Tibial nerve (tissue), 4 donors: Measurements from ENCODE around the gene PRKCH. TPM values are rescaled to one million over a fixed set of nuclear protein-coding genes. Genes with fewer than 3 reads are reported as not detected.
A peak's percentile ranks its signal among the peaks of the same experiment; 100 is the strongest.
"Not testable (repeated sequence)": the region's sequence is repeated elsewhere in the genome, so short reads cannot be mapped to it uniquely, and the experiment has no call there.

Experiments used
- DNase-seq, 2 donors: peaks; one replicate each; pipeline ENCODE4 v3.0.0-alpha.2; 2019; ENCODE audit warnings: low spot score in 2 of 2
- H3K27ac ChIP-seq, 4 donors: fragments of 200-600 bp; sonication (generic) in 3 of 4; one replicate each; pipeline ENCODE4 v1.5.1; 2017 to 2019; ENCODE audit warnings: mild to moderate bottlenecking in 1 of 4
- H3K27me3 ChIP-seq, 2 donors: fragments of 200-600 bp; sonication (generic) in 1 of 2; one replicate each; pipeline versions ENCODE4 v1.5.1 to v1.6.0; 2017 to 2019
- H3K36me3 ChIP-seq, 3 donors: fragments of 200-600 bp; sonication (generic); one replicate each; pipeline ENCODE4 v1.5.1; 2018 to 2019
- H3K4me1 ChIP-seq, 4 donors: fragments of 200-600 bp; sonication (generic) in 3 of 4; one replicate each; pipeline ENCODE4 v1.5.1; 2017 to 2019
- H3K4me3 ChIP-seq, 4 donors: fragments of 200-600 bp; sonication (generic) in 3 of 4; one replicate each; pipeline ENCODE4 v1.5.1; 2017 to 2019; ENCODE audit warnings: mild to moderate bottlenecking in 1 of 4, moderate library complexity in 1 of 4
- H3K9me3 ChIP-seq, 4 donors: fragments of 200-600 bp; sonication (generic) in 3 of 4; one replicate each; pipeline ENCODE4 v1.5.1; 2017 to 2019
- EP300 ChIP-seq, 2 donors: sonication (generic); formaldehyde crosslinking; IDR thresholded peaks; one replicate each; pipeline ENCODE4 v1.6.1; 2017; ENCODE audit warnings: antibody characterized with exemption in 2 of 2, mild to moderate bottlenecking in 1 of 2
- POLR2A ChIP-seq, 2 donors: fragments of 450-650 bp; IDR thresholded peaks; one replicate each; pipeline ENCODE4 v1.6.1; 2017; ENCODE audit warnings: antibody characterized with exemption in 2 of 2, mild to moderate bottlenecking in 2 of 2, moderate library complexity in 2 of 2
- WGBS, 2 donors: methylation state at CpG; one replicate each; pipeline ENCODE4 v1.1.5; 2018; 5-methylcytosine and 5-hydroxymethylcytosine counted together
- total RNA-seq, 4 donors: library from RNA; depleted of rRNA; stranded (reverse); fragments of >200 nt; gene quantifications; one replicate each; pipeline ENCODE4 v1.1.0, GENCODE V29; 2016
- TF ChIP-seq, protein P1 (sequence below), 5 experiments: fragments of 200-600 bp in 3 of 5; fragments of 450-650 bp in 2 of 5; sonication (generic) in 3 of 5; IDR thresholded peaks; one replicate each; pipeline ENCODE4 v1.5.1; 2016 to 2019; ENCODE audit warnings: antibody characterized with exemption in 5 of 5, mild to moderate bottlenecking in 3 of 5, moderate library complexity in 2 of 5

PRKCH gene
- total RNA-seq, 4 donors from 2014 or later = 26.4 to 33.9 (median 29.2) TPM

GRCh38 chr14:61463664-61464285 is 142.4 kb downstream of the PRKCH start:
- Histone ChIP-seq H3K27me3 (no peaks in the 10 kb centered on the region), H3K4me1 (no peaks in the 10 kb centered on the region), H3K27ac (no peak overlapping the region), H3K36me3 (no peaks in the 10 kb centered on the region), H3K4me3 (no peak overlapping the region), H3K9me3 (no peaks in the 10 kb centered on the region)
- TF ChIP-seq POLR2A (IDR thresholded peaks at IDR 0.05) (no peak), EP300 (IDR thresholded peaks at IDR 0.05) (no peak)
- TF ChIP-seq, protein P1, sequence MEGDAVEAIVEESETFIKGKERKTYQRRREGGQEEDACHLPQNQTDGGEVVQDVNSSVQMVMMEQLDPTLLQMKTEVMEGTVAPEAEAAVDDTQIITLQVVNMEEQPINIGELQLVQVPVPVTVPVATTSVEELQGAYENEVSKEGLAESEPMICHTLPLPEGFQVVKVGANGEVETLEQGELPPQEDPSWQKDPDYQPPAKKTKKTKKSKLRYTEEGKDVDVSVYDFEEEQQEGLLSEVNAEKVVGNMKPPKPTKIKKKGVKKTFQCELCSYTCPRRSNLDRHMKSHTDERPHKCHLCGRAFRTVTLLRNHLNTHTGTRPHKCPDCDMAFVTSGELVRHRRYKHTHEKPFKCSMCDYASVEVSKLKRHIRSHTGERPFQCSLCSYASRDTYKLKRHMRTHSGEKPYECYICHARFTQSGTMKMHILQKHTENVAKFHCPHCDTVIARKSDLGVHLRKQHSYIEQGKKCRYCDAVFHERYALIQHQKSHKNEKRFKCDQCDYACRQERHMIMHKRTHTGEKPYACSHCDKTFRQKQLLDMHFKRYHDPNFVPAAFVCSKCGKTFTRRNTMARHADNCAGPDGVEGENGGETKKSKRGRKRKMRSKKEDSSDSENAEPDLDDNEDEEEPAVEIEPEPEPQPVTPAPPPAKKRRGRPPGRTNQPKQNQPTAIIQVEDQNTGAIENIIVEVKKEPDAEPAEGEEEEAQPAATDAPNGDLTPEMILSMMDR (IDR thresholded peaks at IDR 0.05) = no peak
- 84% methylated on average over 3 of the region's 3 CpGs for WGBS, 2 donors
- no peak for DNase-seq

DNA sequence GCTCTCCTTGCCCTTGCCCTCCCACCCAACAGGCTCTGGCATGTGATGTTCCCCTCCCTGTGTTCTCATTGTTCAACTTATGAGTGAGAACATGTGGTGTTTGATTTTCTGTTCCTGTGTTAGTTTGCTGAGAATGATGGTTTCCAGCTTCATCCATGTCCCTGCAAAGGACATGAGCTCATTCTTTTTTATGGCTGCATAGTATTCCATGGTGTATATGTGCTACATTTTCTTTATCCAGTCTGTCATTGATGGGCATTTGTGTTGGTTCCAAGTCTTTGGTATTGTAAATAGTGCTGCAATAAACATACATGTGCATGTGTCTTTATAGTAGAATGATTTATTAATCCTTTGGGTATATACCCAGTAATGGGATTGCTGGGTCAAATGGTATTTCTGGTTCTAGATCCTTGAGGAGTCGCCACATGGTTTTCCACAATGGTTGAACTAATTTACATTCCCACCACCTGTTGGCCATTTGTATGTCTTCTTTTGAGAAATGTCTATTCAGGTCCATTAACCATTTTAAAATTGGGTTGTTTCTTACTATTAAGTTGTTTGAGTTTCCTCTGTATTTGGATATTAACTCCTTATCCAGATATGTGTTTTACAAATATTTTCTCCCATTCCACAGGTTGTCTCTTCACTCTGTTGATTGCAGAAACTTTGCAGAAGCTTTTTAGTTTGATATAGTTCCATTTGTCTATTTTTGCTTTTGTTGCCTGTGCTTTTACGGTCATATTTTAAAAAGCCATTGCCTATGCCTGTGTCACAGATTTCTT is 143.4 kb downstream of the PRKCH start:
- 92 to 98% methylated on average over 2 of the region's 2 CpGs for WGBS, 2 donors
- H3K27ac ChIP-seq, DNase-seq: not testable (repeated sequence)

GRCh38 chr14:61466249-61466904 is 145.0 kb downstream of the PRKCH start:
- H3K9me3 ChIP-seq = no peaks in the 10 kb centered on the region
- peak in 1 of 2 donors; percentile 9 for DNase-seq
- H3K4me1 ChIP-seq = peaks cover 0 to 17% (median 12%) of the 10 kb centered on the region in 4 donors
- TF ChIP-seq EP300 (IDR thresholded peaks at IDR 0.05) (peak in 1 of 2 donors; percentile 64), POLR2A (IDR thresholded peaks at IDR 0.05) (no peak)
- no peak overlapping the region for H3K27ac ChIP-seq
- 61 to 65% methylated on average over 16 to 17 of the region's 17 CpGs for WGBS, 2 donors
- no peaks in the 10 kb centered on the region for H3K27me3 ChIP-seq
- H3K4me3 ChIP-seq = no peak overlapping the region
- H3K36me3 ChIP-seq = no peaks in the 10 kb centered on the region

More for the DNA sequence above, 143.4 kb downstream of the PRKCH start:
- H3K4me3 ChIP-seq, H3K36me3 ChIP-seq, H3K27me3 ChIP-seq, H3K9me3 ChIP-seq, H3K4me1 ChIP-seq: not testable (repeated sequence)

- WGBS, 2 donors = 83 to 88% methylated on average over 3 of the region's 3 CpGs
- peaks cover 0 to 22% (median 12%) of the 10 kb centered on the region in 4 donors for H3K4me1 ChIP-seq
These were observed 145.5 kb downstream of the PRKCH start for GRCh38 chr14:61466905-61467280.

GRCh38 chr14:61467296-61467695 is 145.9 kb downstream of the PRKCH start:
- no peaks in the 10 kb centered on the region for H3K9me3 ChIP-seq

More at GRCh38 chr14:61466905-61467280, 145.5 kb downstream of the PRKCH start:
- Histone ChIP-seq H3K4me3 (no peak overlapping the region), H3K9me3 (no peaks in the 10 kb centered on the region), H3K27ac (peak overlapping the region in 1 of 4 donors; percentile 23), H3K36me3 (no peaks in the 10 kb centered on the region), H3K27me3 (no peaks in the 10 kb centered on the region)
- no peak for DNase-seq
- TF ChIP-seq, protein P1 (IDR thresholded peaks at IDR 0.05) = no peak
- TF ChIP-seq POLR2A (IDR thresholded peaks at IDR 0.05) (no peak), EP300 (IDR thresholded peaks at IDR 0.05) (no peak)

More at GRCh38 chr14:61467296-61467695, 145.9 kb downstream of the PRKCH start:
- DNase-seq = no peak
- no peaks in the 10 kb centered on the region for H3K27me3 ChIP-seq
- H3K4me1 ChIP-seq = peaks cover 0 to 26% (median 12%) of the 10 kb centered on the region in 4 donors
- peak overlapping the region in 1 of 4 donors; percentile 23 for H3K27ac ChIP-seq
- H3K36me3 ChIP-seq = no peaks in the 10 kb centered on the region
- WGBS, 2 donors = 89 to 92% methylated on average over 7 of the region's 7 CpGs
- H3K4me3 ChIP-seq = no peak overlapping the region
- TF ChIP-seq, protein P1 (IDR thresholded peaks at IDR 0.05) = no peak
- TF ChIP-seq POLR2A (IDR thresholded peaks at IDR 0.05) = no peak
- peak in 1 of 2 donors; percentile 11 for TF ChIP-seq EP300 (IDR thresholded peaks at IDR 0.05)
